GM18868 (cell line): ENCODE measurements around the gene SUB1.

ENCODE experiments used
- ATAC-seq: cut with Tn5 transposase; IDR thresholded peaks from one replicate; pipeline ENCODE4 v1.9.1; 2021; ENCODE audit warnings: mild to moderate bottlenecking, moderate library complexity; ENCODE audit not compliant: unreplicated experiment

SUB1 gene

DNA sequence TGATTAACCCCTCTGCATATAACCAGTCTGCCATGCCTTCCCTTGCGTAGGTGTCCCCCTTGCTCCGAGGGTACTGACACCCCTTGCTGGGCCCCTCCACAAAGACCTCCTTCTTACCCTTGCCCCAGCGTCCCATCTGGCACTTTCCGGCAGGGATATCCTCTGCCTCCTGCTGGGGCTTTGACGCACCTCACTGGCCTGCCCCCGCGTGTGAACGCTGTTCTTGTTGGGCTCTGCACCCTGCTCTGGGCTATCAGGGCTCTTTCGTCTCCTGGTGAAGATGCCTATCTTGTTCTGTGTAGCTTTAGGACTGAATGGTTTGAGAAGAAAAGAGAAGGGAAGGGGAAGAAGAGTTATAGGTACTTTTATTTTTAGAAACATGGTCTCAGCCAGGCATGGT lies 53.0 kb downstream of the SUB1 start:
- ATAC-seq: no peak

DNA sequence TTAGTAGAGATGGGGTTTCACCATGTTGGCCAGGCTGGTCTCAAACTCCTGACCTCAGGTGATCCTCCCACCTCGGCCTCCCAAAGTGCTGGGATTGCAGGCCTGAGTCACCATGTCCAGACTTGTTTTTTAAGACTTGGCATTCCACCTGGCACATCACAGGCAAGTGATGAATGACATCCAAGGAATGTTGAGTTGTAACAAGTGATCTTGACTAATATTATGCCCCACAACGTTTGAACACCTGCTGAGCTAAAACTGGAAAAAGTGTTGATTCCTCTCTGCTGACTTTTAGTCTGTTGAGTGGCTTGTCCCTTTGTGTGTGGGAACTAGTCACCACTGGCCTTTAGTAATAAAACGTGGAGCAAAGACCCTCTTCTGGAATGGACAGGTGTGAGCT lies 54.6 kb downstream of the SUB1 start:
- no peak for ATAC-seq

DNA sequence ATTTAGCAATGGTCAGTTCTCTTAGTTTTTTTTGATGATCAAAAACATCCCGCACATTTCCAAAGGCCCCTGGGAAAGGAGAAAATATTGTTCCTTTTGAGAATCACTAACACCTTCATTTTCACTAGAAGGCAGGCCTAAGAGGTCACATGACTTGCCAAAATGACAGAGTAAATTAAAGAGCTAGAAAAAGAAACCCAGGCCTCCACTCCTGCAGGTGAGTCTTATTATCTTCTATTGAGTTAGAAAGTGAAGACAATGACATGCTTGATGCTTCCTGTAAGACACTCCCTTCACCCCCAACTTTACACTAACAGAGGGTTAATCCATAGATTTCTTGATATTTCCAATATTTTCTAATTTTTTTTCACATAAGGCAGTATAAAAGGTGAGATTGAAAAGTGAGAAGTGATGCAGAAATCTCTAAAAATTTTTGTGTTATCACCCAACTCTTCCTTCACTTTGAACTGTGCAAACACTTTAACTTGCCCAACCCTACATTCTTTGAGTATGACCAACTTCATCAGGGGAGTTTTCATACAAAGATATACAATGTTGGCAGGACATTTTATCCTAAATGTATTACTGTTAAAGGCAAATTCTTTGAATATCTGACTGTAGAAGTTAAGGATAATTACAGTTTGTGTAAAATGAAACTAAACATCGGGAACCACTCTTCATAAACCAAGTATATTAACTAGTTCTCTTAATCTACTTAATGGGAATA lies 57.1 kb downstream of the SUB1 start:
- no peak for ATAC-seq

DNA sequence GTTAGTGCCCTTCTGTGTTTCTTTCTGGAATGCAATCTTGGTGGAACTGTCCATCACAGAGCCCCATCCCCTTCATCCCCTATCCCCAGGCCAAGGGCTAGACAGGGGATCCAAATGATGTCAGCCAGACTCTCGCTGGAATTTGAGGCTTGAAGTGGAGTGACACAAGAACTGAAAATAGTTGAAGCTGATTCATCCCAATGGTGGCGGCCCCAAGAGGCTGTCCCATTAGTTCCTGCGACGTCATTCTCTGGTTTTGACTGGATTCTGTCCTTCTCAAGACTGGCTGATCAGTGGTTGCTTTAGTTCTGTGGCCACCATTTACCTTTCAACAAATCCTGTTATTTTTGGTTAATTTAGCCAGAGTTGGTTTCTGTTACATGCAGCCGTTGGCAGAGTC lies 59.9 kb downstream of the SUB1 start:
- ATAC-seq: no peak

DNA sequence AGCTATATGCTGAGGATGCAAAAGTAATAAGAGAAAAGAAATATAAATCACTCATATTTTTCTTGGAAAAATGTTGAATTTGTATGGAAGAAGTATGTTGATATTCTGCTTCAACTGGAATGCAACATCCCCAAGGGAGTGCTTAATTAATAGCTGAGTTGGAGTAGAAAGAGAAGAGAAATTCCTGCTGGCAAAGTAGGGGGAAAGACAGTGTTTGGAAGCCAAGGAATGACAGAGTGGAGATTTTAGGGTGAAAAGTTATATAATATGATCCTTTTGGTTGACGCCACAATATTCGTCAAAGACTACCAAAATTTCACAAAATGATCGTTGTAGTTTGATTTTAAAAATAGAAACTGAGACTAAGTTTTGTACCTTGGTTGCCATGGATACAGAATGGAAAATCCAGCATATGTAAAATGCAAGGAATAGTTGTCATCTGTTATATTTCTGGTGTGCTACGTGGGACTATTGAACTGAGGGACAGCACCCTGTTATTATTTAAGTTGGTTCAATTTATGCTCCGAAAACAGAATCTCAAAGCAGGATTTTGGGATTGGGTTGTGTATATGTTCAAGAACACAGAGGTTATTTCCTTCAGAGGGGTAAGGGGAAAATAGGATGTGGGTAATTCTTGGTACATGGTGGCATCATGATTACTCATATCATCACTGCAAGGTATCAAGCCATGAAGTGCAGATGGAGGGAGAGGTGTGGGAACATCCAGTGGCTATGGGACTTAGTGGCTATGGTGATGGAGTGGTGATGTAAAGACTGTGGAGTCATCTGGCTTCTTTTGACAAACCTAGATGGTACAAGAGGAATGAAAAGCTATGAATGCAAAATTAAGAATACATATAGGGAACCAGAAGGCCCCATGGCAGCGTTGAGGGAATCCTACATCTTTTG lies 61.0 kb downstream of the SUB1 start:
- ATAC-seq: no peak

DNA sequence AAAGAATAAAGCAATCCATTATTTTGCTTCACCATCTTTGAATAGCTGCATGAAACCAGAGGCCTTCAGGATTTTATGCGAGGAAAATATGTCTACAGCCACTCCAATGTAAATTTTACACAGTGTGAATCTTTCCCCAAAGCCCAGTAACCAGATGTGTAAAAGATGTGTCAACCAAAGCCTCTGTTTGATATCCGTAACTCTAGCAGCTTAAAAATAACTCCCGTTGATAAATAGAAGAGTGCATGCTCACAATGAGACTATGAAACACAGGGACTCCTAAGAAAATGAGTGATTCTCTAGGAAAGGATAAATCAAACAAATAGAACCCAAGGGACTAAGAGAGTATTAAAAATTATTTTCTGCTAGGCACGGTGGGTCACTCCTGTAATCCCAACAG lies 65.7 kb downstream of the SUB1 start:
- ATAC-seq: no peak

DNA sequence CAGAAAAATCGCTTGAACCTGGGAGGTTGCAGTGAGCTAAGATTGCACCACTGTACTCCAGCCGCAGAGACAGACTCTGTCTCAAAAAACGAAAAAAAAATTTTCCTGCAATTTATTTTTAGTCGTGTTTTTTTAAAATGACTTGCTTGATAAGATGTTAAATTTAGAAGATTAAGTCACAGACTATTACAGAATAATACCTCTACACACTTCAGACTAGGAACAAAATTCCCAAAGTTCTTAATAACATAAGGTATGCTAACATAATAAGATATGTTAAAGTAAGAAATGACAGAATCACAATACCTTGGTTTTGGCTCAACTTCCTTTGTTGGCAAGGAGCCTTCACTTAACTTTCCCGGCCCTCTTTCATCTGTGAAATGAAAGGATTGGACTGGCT lies 66.3 kb downstream of the SUB1 start:
- ATAC-seq: no peak
